CD4-positive, alpha-beta memory T cell (primary cell): ENCODE measurements around the gene COL1A2. TPM values are rescaled to one million over a fixed set of nuclear protein-coding genes. Genes with fewer than 3 reads are reported as not detected.

Experiments
- CTCF ChIA-PET: fragments of 350-600 bp; sonication (Branson Sonifier 250); formaldehyde crosslinking; loops from one replicate; lab custom pipeline; 2021; ENCODE audit warnings: inconsistent platforms; ENCODE audit not compliant: partially characterized antibody; lab: Charles Lee
- POLR2A ChIA-PET: fragments of 350-600 bp; sonication (Branson Sonifier 250); formaldehyde crosslinking; loops from one replicate; lab custom pipeline; 2021; ENCODE audit not compliant: partially characterized antibody; lab: Charles Lee
- DNase-seq, 5 donors: peaks; one replicate each; pipeline versions ENCODE4 v3.0.0 to v3.0.0-alpha.2; 2020 to 2022; ENCODE audit warnings: mixed read lengths in 1 of 5
- H3K27ac ChIP-seq: one replicate; pipeline ENCODE4 v1.7.0; 2013; ENCODE audit warnings: low read depth, low read length
- H3K27me3 ChIP-seq: 2 replicates; pipeline ENCODE4 v1.7.0; 2013; ENCODE audit warnings: mild to moderate bottlenecking, low read length, moderate library complexity; ENCODE audit not compliant: insufficient read depth
- H3K36me3 ChIP-seq: 2 replicates; pipeline ENCODE4 v1.7.0; 2013; ENCODE audit warnings: mild to moderate bottlenecking, low read length, moderate library complexity; ENCODE audit not compliant: insufficient read depth
- H3K4me1 ChIP-seq: 2 replicates; pipeline ENCODE4 v1.7.0; 2013; ENCODE audit warnings: mild to moderate bottlenecking, low read length, moderate library complexity; ENCODE audit not compliant: insufficient read depth
- H3K4me3 ChIP-seq, 2 donors: one replicate each; pipeline ENCODE4 v1.7.0; 2013; ENCODE audit warnings: low read length in 2 of 2, mild to moderate bottlenecking in 1 of 2
- H3K9me3 ChIP-seq, 2 donors: one replicate each; pipeline ENCODE4 v1.7.0; 2013; ENCODE audit warnings: low read length in 2 of 2, control low read depth in 1 of 2; ENCODE audit not compliant: control insufficient read depth in 1 of 2
- H3K27ac Mint-ChIP-seq, 7 donors: one replicate each; pipeline ENCODE4 v1.8.0; 2020 to 2021; ENCODE audit warnings: mixed read lengths in 7 of 7, mild to moderate bottlenecking in 6 of 7, inconsistent platforms in 3 of 7, moderate library complexity in 3 of 7
- H3K27me3 Mint-ChIP-seq, 2 donors: one replicate each; pipeline ENCODE4 v1.8.0; 2020 to 2021; ENCODE audit warnings: mixed read lengths in 2 of 2
- H3K36me3 Mint-ChIP-seq, 2 donors: one replicate each; pipeline ENCODE4 v1.8.0; 2020 to 2021; ENCODE audit warnings: mixed read lengths in 2 of 2, inconsistent platforms in 1 of 2, mild to moderate bottlenecking in 1 of 2
- H3K4me1 Mint-ChIP-seq, 4 donors: one replicate each; pipeline ENCODE4 v1.8.0; 2020 to 2021; ENCODE audit warnings: mixed read lengths in 4 of 4, mild to moderate bottlenecking in 1 of 4
- H3K4me3 Mint-ChIP-seq, 8 donors: one replicate each; pipeline ENCODE4 v1.8.0; 2020 to 2021; ENCODE audit warnings: mixed read lengths in 8 of 8, mild to moderate bottlenecking in 7 of 8, moderate library complexity in 6 of 8, inconsistent platforms in 3 of 8
- H3K9me3 Mint-ChIP-seq, 8 donors: one replicate each; pipeline ENCODE4 v1.8.0; 2020 to 2021; ENCODE audit warnings: mixed read lengths in 8 of 8, mild to moderate bottlenecking in 5 of 8, inconsistent platforms in 3 of 8, moderate library complexity in 1 of 8
- intact Hi-C: fragments of 100-400 bp; cut with micrococcal nuclease; formaldehyde crosslinking; loops from one replicate; pipeline ENCODE4 v1.15.1; 2023
- polyA plus RNA-seq, 2 donors: library from polyadenylated mRNA; unstranded; fragments of 300-500 nt; fragmentation: Illumina TruSeq; gene quantifications; one replicate each; pipeline ENCODE4 v1.2.3, GENCODE V29; 2021
- total RNA-seq, 2 experiments: library from RNA; stranded (reverse); gene quantifications; one replicate each; pipeline ENCODE4 v1.2.3, GENCODE V29; 2021

The COL1A2 gene
- total and polyA plus RNA-seq, 4 experiments from 2014 or later: not detected

DNA sequence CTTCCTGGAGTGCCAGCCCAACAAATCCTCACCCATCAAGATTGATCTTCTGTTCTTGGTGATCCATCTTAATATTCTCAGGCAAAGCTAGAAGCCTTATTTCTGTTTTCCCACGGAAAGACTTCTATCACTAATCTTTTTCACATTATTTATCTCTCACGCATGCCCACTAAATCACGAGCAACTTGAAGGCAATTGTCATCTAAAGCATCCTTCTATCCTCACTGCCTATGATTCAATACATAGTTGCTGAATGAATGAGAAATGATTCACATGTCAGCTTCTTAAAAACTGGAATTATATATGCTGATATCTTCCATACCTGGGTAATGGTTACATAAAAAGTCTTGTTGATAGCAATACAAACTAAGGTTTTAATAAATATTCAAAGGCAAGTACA lies 12.6 kb upstream of the COL1A2 start:
- Mint-ChIP-seq H3K9me3 (peaks cover 0 to 4% (median 0%) of the 10 kb centered on the region in 8 donors), H3K4me3 (no peak overlapping the region), H3K36me3 (no peaks in the 10 kb centered on the region), H3K27ac (no peak overlapping the region), H3K4me1 (no peaks in the 10 kb centered on the region), H3K27me3 (peaks cover 1 to 2% of the 10 kb centered on the region in 2 donors)
- Histone ChIP-seq H3K4me3 (no peak overlapping the region), H3K36me3 (no peaks in the 10 kb centered on the region), H3K27ac (no peak overlapping the region), H3K9me3 (no peaks in the 10 kb centered on the region), H3K4me1 (no peaks in the 10 kb centered on the region), H3K27me3 (no peaks in the 10 kb centered on the region)
- intact Hi-C loops: no loop called here
- CTCF ChIA-PET: no interaction called here
- POLR2A ChIA-PET: no interaction called here
- no peak for DNase-seq

DNA sequence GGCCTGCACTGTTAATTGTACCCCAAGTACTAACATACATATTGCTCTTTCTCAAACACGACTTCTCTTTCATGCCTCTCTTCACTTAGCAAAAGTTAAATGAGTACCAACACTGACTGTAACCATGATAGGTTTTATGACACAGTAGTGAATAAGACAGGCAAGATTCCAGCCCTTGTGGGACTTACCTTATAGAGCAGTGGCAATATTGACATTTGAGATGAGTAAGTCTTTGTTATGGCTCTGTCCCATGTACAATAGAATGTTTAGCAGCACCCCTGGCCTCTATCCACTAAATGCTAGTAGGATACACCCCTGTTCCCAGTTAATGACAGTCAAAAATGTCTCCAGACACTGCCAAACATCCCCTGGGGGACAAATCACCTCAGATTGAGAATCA lies 11.9 kb upstream of the COL1A2 start:
- Mint-ChIP-seq H3K9me3 (peaks cover 0 to 4% (median 0%) of the 10 kb centered on the region in 8 donors), H3K4me3 (no peak overlapping the region), H3K27me3 (peaks cover 2 to 4% of the 10 kb centered on the region in 2 donors), H3K36me3 (no peaks in the 10 kb centered on the region), H3K27ac (no peak overlapping the region), H3K4me1 (no peaks in the 10 kb centered on the region)
- H3K27ac ChIP-seq: no peak overlapping the region
- ChIA-PET CTCF (no interaction called here), POLR2A (no interaction called here)
- no peaks in the 10 kb centered on the region for H3K36me3 ChIP-seq
- H3K4me1 ChIP-seq: no peaks in the 10 kb centered on the region
- no peaks in the 10 kb centered on the region for H3K9me3 ChIP-seq
- no peaks in the 10 kb centered on the region for H3K27me3 ChIP-seq
- no peak for DNase-seq
- intact Hi-C loops: no loop called here
- no peak overlapping the region for H3K4me3 ChIP-seq

DNA sequence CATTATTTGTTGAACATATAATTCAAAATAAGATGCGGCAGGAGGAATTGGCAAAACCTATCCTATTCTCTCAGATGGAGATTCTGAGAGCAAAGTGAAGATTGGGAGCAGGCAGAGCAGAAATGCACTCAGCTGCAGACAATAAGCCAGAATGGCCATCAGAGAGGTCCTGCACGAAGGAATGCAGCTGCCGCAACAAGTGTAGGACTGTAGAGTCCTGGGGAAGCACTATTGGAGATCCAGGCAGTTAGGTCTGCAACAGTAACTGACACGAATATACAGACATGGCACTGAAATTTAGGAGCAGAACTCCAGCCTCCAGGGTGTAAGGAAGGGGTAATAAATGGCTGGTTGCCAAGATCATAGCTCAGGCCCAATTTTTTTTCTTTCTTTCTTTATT lies 10.4 kb upstream of the COL1A2 start:
- no peaks in the 10 kb centered on the region for H3K9me3 ChIP-seq
- no peaks in the 10 kb centered on the region for H3K27me3 ChIP-seq
- no peak overlapping the region for H3K4me3 Mint-ChIP-seq
- no peak overlapping the region for H3K4me3 ChIP-seq
- no peaks in the 10 kb centered on the region for H3K4me1 ChIP-seq
- no peaks in the 10 kb centered on the region for H3K36me3 ChIP-seq
- peaks cover 0 to 3% (median 0%) of the 10 kb centered on the region in 8 donors for H3K9me3 Mint-ChIP-seq
- H3K27ac Mint-ChIP-seq: no peak overlapping the region
- no peak for DNase-seq
- H3K4me1 Mint-ChIP-seq: no peaks in the 10 kb centered on the region
- H3K27me3 Mint-ChIP-seq: peaks cover 2 to 5% of the 10 kb centered on the region in 2 donors
- intact Hi-C loops: no loop called here
- CTCF ChIA-PET: interaction anchor here (0.5 kb wide), 1 partner anchor 12 kb away, joined by 4 read pairs; no protein-coding TSS in a partner anchor
- H3K36me3 Mint-ChIP-seq: no peaks in the 10 kb centered on the region
- POLR2A ChIA-PET: no interaction called here
- H3K27ac ChIP-seq: no peak overlapping the region

DNA sequence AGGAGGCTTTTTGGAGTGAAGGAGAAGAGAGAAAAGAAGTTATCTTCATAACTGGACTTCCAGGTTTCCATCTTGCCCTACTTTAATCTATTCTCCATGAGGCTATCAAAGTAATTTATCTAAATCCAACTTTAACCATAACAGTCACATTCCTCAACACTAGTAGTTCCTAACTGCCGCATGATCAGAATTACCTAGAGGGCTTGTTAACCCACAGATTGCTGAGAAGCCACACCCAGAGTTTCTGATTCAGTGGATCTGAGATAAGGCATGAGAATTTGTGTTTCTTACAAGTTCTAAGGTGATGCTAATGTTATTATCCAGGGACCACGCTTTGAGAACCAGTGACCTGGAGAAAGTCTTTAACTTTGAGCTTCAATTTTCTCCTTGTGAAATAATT lies 8.3 kb upstream of the COL1A2 start:
- CTCF ChIA-PET: no interaction called here
- Histone ChIP-seq H3K36me3 (no peaks in the 10 kb centered on the region), H3K4me1 (no peaks in the 10 kb centered on the region), H3K27ac (no peak overlapping the region), H3K27me3 (no peaks in the 10 kb centered on the region), H3K4me3 (no peak overlapping the region), H3K9me3 (no peaks in the 10 kb centered on the region)
- Mint-ChIP-seq H3K36me3 (no peaks in the 10 kb centered on the region), H3K4me3 (no peak overlapping the region), H3K9me3 (no peaks in the 10 kb centered on the region), H3K4me1 (no peaks in the 10 kb centered on the region), H3K27me3 (peaks cover 2 to 4% of the 10 kb centered on the region in 2 donors), H3K27ac (no peak overlapping the region)
- intact Hi-C loops: no loop called here
- POLR2A ChIA-PET: no interaction called here
- DNase-seq: no peak

DNA sequence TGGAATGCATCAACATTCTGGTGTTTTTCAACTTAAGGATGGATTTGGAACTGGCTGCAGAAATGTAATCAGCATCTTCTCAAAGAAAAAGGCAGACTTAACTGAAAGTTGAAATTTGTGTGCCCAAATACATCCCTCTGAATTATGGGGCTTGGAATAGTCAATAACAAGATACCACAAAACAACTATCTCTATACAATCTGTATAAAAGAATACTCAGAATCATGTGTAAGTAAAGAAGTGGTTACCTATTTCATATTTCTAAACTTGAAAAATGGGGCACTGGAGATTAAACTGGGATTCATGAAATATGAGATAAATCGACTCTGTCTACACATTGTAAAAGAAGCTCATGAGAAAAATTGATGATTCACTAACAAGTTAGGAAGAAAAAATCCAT lies 6.2 kb upstream of the COL1A2 start:
- H3K4me1 ChIP-seq: no peaks in the 10 kb centered on the region
- Mint-ChIP-seq H3K27ac (no peak overlapping the region), H3K36me3 (no peaks in the 10 kb centered on the region), H3K4me3 (no peak overlapping the region), H3K9me3 (no peaks in the 10 kb centered on the region), H3K27me3 (peaks cover 7 to 11% of the 10 kb centered on the region in 2 donors), H3K4me1 (peaks cover 0 to 2% (median 0%) of the 10 kb centered on the region in 4 donors)
- CTCF ChIA-PET: no interaction called here
- POLR2A ChIA-PET: no interaction called here
- no peak for DNase-seq
- H3K27me3 ChIP-seq: no peaks in the 10 kb centered on the region
- no peaks in the 10 kb centered on the region for H3K9me3 ChIP-seq
- H3K36me3 ChIP-seq: no peaks in the 10 kb centered on the region
- H3K27ac ChIP-seq: no peak overlapping the region
- no peak overlapping the region for H3K4me3 ChIP-seq
- intact Hi-C loops: no loop called here

DNA sequence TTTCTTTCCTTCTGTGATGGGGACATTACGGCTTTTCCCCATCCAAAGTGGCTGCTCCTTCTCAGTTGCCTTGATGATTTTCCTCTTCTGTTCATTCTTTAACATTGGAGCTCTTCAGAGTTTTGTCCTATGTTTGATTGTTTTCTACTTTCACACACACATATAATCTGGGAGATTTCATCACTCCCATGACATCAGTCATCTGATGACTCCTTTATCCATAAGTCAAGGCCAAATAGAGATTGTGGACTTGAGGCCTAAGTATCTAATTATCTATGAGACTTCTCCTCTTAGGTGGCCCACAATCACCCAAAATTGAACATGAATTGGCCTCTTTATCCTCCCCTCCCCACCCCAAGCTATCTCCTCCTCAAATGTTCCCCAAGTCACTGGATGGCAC lies 5.3 kb upstream of the COL1A2 start:
- Mint-ChIP-seq H3K9me3 (no peaks in the 10 kb centered on the region), H3K4me3 (no peak overlapping the region), H3K27me3 (peaks cover 9 to 13% of the 10 kb centered on the region in 2 donors), H3K4me1 (peaks cover 0 to 2% (median 0%) of the 10 kb centered on the region in 4 donors), H3K27ac (no peak overlapping the region), H3K36me3 (no peaks in the 10 kb centered on the region)
- Histone ChIP-seq H3K27ac (no peak overlapping the region), H3K36me3 (no peaks in the 10 kb centered on the region), H3K4me3 (no peak overlapping the region), H3K9me3 (no peaks in the 10 kb centered on the region), H3K27me3 (no peaks in the 10 kb centered on the region), H3K4me1 (no peaks in the 10 kb centered on the region)
- no peak for DNase-seq
- ChIA-PET CTCF (no interaction called here), POLR2A (no interaction called here)
- intact Hi-C loops: no loop called here

DNA sequence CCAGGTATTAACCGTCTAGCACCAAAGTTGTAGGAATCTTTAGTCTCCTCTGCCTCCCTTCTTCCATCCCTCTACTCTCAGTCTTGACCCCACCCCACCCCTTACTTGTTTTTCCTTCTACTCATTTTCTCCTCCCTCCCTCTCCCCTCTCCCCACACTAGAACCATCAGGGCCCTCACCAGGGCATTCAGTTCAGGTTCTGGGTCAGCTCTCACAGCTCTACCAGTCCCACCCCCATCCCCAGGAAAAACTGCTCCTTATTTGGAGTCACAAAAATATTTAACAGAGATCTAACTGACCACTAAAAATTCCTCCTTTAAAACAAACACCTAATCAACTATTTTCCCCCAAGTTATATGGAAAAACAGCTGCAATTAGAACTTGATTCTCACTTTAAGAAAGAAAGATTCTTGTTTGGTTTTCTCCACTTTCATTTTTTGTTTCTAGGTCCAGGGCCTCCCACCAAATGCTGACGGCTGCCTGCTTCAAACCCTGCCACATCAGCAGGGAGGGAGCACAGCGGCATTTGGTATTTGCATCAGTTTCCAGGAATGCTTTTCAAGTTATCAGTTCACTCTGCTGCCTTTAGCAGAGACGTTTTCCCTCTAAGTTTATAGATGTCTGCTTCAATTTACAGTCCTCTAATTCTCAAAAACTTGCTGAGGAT lies 2.8 kb upstream of the COL1A2 start:
- CTCF ChIA-PET: no interaction called here
- no peak for DNase-seq
- intact Hi-C loops: no loop called here
- Histone ChIP-seq H3K36me3 (no peaks in the 10 kb centered on the region), H3K27ac (no peak overlapping the region), H3K4me3 (no peak overlapping the region), H3K27me3 (peaks cover 3% of the 10 kb centered on the region), H3K9me3 (no peaks in the 10 kb centered on the region), H3K4me1 (peaks cover 11% of the 10 kb centered on the region)
- Mint-ChIP-seq H3K27me3 (peaks cover 26 to 29% of the 10 kb centered on the region in 2 donors), H3K9me3 (no peaks in the 10 kb centered on the region), H3K36me3 (no peaks in the 10 kb centered on the region), H3K4me1 (peaks cover 5 to 11% (median 9%) of the 10 kb centered on the region in 4 donors), H3K4me3 (peak overlapping the region in 2 of 8 donors; percentile 73 to 74), H3K27ac (peak overlapping the region in 2 of 7 donors; percentile 19 to 85)
- POLR2A ChIA-PET: no interaction called here
